Measurements from ENCODE around the gene JTB. TPM values are rescaled to one million over a fixed set of nuclear protein-coding genes. Genes with fewer than 3 reads are reported as not detected.

Gene JTB
- total and polyA plus RNA-seq, 9 of the 15 experiments (the other 6 are each of a cell fraction or from before 2014, with no cell fraction given) = 24.7 to 308 (median 151) TPM

DNA sequence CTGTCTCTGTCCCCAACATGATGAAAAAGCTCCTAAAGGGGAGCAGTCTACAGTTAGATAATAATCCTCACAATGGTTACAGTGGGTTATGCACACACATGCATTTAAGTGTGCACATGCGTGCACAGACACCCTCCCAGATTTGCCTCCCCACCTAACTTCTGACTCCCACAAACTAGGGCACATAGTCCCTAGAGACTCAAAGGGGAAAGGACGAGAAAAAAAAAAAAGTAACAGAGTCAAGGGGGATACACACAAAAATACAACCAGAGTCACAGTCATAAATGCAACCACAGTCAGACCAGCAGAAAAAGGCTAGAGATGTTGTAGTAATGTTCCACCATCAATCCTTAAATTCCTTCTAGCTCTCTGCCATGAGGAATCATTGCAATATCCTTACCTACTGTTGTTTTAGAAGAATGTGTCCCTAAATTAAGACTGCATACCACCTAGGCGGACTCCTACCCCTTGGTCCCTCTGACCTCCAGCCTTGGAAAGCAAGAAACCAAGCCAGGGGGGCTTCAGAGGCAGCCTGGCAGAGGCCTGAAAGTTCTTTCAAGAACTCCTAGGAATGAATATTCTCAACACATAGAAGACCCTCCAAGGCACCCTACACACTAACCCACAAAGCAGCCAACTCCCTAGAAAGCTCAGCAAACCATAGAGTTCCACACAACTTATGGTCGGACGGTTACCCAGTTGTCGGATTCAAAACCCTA, 20.3 kb downstream of the JTB start:
- intact Hi-C loops (cut with micrococcal nuclease) = no loop called here
- H3K4me3 ChIP-seq = peak overlapping the region; percentile 94
- CTCF ChIA-PET (ENCODE audit: low intra/inter-chr PET ratio) = no interaction called here
- H2AFZ ChIP-seq (ENCODE audit: low read depth, low read length) = peak overlapping the region; percentile 92; the same call in 1 of the 2 replicates
- in situ Hi-C loops (cut with MboI) = no loop called here
- peak overlapping the region; percentile 90 for H3K4me2 ChIP-seq (ENCODE audit: insufficient read depth, low read length)
- no peaks in the 10 kb centered on the region for H3K9me3 ChIP-seq (replicated peaks; ENCODE audit: control insufficient read depth, insufficient read depth, low read depth, low read length)
- peak overlapping the region; percentile 83; the same call in 2 of the 3 replicates for H3K27ac ChIP-seq (ENCODE audit: extremely low read depth, low read depth, low read length)
- peaks cover 21 to 32% of the 10 kb centered on the region in 2 experiments for H3K4me1 ChIP-seq (replicated peaks in 1 of 2; ENCODE audit: control insufficient read depth in 2 of 2, insufficient read depth in 2 of 2, low read length in 2 of 2)
- peaks cover 9% of the 10 kb centered on the region; the same call in 1 of the 2 replicates for H4K20me1 ChIP-seq (replicated peaks; ENCODE audit: control insufficient read depth, insufficient read depth, low read length)
- 11% methylated on average over 6 of the region's 6 CpGs for WGBS (ENCODE audit: insufficient coverage, low coverage, missing lambda C conversion rate)
- no peaks in the 10 kb centered on the region for H3K9me1 ChIP-seq (ENCODE audit: control insufficient read depth, insufficient read depth, low read length)
- no peaks in the 10 kb centered on the region for H3K27me3 ChIP-seq (ENCODE audit: control insufficient read depth in 2 of 2, insufficient read depth in 2 of 2, low read length in 2 of 2)
- DNase-seq (ENCODE audit: extremely low read depth in 1 of 4, low spot score in 3 of 4) (no peak), FAIRE-seq (peak; percentile 11), ATAC-seq (no peak)
- POLR2A ChIA-PET = interaction anchor here (0.7 to 4.9 kb wide), 8 partner anchors 9 to 34 kb away, joined by 3 to 39 read pairs (median 5); partner anchors contain the start of genes CREB3L4, DENND4B, JTB and RPS27
- TF ChIP-seq, protein P1, sequence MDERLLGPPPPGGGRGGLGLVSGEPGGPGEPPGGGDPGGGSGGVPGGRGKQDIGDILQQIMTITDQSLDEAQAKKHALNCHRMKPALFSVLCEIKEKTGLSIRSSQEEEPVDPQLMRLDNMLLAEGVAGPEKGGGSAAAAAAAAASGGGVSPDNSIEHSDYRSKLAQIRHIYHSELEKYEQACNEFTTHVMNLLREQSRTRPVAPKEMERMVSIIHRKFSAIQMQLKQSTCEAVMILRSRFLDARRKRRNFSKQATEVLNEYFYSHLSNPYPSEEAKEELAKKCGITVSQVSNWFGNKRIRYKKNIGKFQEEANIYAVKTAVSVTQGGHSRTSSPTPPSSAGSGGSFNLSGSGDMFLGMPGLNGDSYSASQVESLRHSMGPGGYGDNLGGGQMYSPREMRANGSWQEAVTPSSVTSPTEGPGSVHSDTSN (CRISPR knock-in tag; IDR thresholded peaks at IDR 0.05; ENCODE audit: low read depth) = no peak
- TF ChIP-seq, protein P1 (tag; conservative IDR thresholded peaks at IDR 0.05; ENCODE audit: low read depth) = no peak
- TF ChIP-seq RBM15 (IDR thresholded peaks at IDR 0.05; ENCODE audit: insufficient read depth, low read length) (no peak), ZSCAN29 (IDR thresholded peaks at IDR 0.05) (no peak), KAT7 (CRISPR knock-in tag; IDR thresholded peaks at IDR 0.05; ENCODE audit: borderline replicate concordance) (0 out of 2 replicates have a peak, but pooled peaks have one; percentile 10), ZNF232 (CRISPR knock-in tag; IDR thresholded peaks at IDR 0.05) (no peak), TCFL5 (CRISPR knock-in tag; conservative IDR thresholded peaks at IDR 0.05) (no peak), MECOM (CRISPR knock-in tag; IDR thresholded peaks at IDR 0.05) (peak; percentile 45; the same call in 1 of the 2 replicates)
- TF ChIP-seq, protein P2, sequence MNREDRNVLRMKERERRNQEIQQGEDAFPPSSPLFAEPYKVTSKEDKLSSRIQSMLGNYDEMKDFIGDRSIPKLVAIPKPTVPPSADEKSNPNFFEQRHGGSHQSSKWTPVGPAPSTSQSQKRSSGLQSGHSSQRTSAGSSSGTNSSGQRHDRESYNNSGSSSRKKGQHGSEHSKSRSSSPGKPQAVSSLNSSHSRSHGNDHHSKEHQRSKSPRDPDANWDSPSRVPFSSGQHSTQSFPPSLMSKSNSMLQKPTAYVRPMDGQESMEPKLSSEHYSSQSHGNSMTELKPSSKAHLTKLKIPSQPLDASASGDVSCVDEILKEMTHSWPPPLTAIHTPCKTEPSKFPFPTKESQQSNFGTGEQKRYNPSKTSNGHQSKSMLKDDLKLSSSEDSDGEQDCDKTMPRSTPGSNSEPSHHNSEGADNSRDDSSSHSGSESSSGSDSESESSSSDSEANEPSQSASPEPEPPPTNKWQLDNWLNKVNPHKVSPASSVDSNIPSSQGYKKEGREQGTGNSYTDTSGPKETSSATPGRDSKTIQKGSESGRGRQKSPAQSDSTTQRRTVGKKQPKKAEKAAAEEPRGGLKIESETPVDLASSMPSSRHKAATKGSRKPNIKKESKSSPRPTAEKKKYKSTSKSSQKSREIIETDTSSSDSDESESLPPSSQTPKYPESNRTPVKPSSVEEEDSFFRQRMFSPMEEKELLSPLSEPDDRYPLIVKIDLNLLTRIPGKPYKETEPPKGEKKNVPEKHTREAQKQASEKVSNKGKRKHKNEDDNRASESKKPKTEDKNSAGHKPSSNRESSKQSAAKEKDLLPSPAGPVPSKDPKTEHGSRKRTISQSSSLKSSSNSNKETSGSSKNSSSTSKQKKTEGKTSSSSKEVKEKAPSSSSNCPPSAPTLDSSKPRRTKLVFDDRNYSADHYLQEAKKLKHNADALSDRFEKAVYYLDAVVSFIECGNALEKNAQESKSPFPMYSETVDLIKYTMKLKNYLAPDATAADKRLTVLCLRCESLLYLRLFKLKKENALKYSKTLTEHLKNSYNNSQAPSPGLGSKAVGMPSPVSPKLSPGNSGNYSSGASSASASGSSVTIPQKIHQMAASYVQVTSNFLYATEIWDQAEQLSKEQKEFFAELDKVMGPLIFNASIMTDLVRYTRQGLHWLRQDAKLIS (CRISPR knock-in tag; IDR thresholded peaks at IDR 0.05) = 0 out of 2 replicates have a peak, but pooled peaks have one; percentile 1
- TF ChIP-seq, protein P3, sequence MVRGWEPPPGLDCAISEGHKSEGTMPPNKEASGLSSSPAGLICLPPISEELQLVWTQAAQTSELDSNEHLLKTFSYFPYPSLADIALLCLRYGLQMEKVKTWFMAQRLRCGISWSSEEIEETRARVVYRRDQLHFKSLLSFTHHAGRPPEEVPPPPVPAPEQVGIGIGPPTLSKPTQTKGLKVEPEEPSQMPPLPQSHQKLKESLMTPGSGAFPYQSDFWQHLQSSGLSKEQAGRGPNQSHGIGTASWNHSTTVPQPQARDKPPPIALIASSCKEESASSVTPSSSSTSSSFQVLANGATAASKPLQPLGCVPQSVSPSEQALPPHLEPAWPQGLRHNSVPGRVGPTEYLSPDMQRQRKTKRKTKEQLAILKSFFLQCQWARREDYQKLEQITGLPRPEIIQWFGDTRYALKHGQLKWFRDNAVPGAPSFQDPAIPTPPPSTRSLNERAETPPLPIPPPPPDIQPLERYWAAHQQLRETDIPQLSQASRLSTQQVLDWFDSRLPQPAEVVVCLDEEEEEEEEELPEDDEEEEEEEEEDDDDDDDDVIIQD (CRISPR knock-in tag; IDR thresholded peaks at IDR 0.05) = no peak
- H3K9ac ChIP-seq (ENCODE audit: insufficient read depth in 1 of 2, low read depth in 2 of 2, low read length in 2 of 2) = peak overlapping the region; percentile 83 to 94; a peak in 3 of 4 replicates
- no TSS peak for BruUV-seq (replicated peaks)
- peaks cover 49% of the 10 kb centered on the region for H3K79me2 ChIP-seq (ENCODE audit: control insufficient read depth, insufficient read depth, low read length)
- peaks cover 49% of the 10 kb centered on the region for H3K36me3 ChIP-seq (ENCODE audit: control insufficient read depth, insufficient read depth, low read length)
